HEK293 (cell line): ENCODE data around the gene CORO6.

Source experiments
- CTCF ChIA-PET: fragments of 350-600 bp; formaldehyde crosslinking; extraction: SDS; loops from one replicate; lab custom pipeline; 2021; ENCODE audit warnings: antibody characterized with exemption; lab: Yijun Ruan, JAX
- POLR2A ChIA-PET: fragments of 300-600 bp; formaldehyde crosslinking; extraction: SDS; loops from one replicate; lab custom pipeline; 2020; ENCODE audit warnings: antibody characterized with exemption, inconsistent platforms; lab: Yijun Ruan, JAX
- H3K27ac ChIP-seq: fragments of 200-500 bp; sonication (Bioruptor generic); 2 replicates; pipeline ENCODE4 v1.5.1; 2014; ENCODE audit warnings: low read depth, low read length, control low read depth, inconsistent platforms; ENCODE audit errors: extremely low read depth
- H3K36me3 ChIP-seq, 2 experiments: fragments of 200-500 bp in 1 of 2; sonication (Bioruptor generic) in 1 of 2; 1 replicate in 1 of 2; 2 replicates in 1 of 2; pipeline ENCODE4 v1.5.1; 2014 to 2017; ENCODE audit warnings: inconsistent platforms in 2 of 2, low read length in 2 of 2; ENCODE audit not compliant: control insufficient read depth in 2 of 2, insufficient read depth in 1 of 2
- H3K4me1 ChIP-seq: fragments of 200-500 bp; sonication (Bioruptor generic); 2 replicates; pipeline ENCODE4 v1.5.1; 2014; ENCODE audit warnings: mild to moderate bottlenecking, low read length, inconsistent platforms; ENCODE audit not compliant: control insufficient read depth, insufficient read depth
- H3K4me3 ChIP-seq: 2 replicates; pipeline ENCODE4 v1.5.1; 2011; ENCODE audit warnings: low read depth, mild to moderate bottlenecking, control low read depth, low read length, moderate library complexity
- H3K9me3 ChIP-seq: fragments of 200-500 bp; sonication (Bioruptor generic); 2 replicates; pipeline ENCODE4 v1.5.1; 2014; ENCODE audit warnings: low read depth, low read length, inconsistent platforms; ENCODE audit not compliant: control insufficient read depth, insufficient read depth
- ATF2 ChIP-seq: fragments of 450-650 bp; formaldehyde crosslinking; IDR thresholded peaks from 2 replicates; pipeline ENCODE4 v1.5.1; 2016; ENCODE audit warnings: missing biosample characterization, missing genetic modification characterization, low read depth
- EGR2 ChIP-seq: fragments of 450-650 bp; formaldehyde crosslinking; IDR thresholded peaks from 2 replicates; pipeline ENCODE4 v1.5.1; 2016; ENCODE audit warnings: low read depth, missing biosample characterization, missing genetic modification characterization
- GLI2 ChIP-seq: fragments of 450-650 bp; formaldehyde crosslinking; IDR thresholded peaks from 2 replicates; pipeline ENCODE4; 2017; ENCODE audit warnings: missing biosample characterization, missing genetic modification characterization, low read depth, borderline replicate concordance
- KLF16 ChIP-seq: fragments of 450-650 bp; formaldehyde crosslinking; IDR thresholded peaks from 2 replicates; pipeline ENCODE4 v1.5.1; 2017; ENCODE audit warnings: missing biosample characterization, missing genetic modification characterization
- MZF1 ChIP-seq: fragments of 450-650 bp; formaldehyde crosslinking; IDR thresholded peaks from 2 replicates; pipeline ENCODE4 v1.5.1; 2017; ENCODE audit warnings: missing biosample characterization, missing genetic modification characterization, borderline replicate concordance
- PRDM1 ChIP-seq: fragments of 450-650 bp; formaldehyde crosslinking; IDR thresholded peaks from 2 replicates; pipeline ENCODE4; 2016; ENCODE audit warnings: missing biosample characterization, missing genetic modification characterization
- SCRT1 ChIP-seq: fragments of 450-650 bp; formaldehyde crosslinking; IDR thresholded peaks from 2 replicates; pipeline ENCODE4 v1.5.1; 2016; ENCODE audit warnings: missing biosample characterization, missing genetic modification characterization, borderline replicate concordance
- SCRT2 ChIP-seq: fragments of 450-650 bp; formaldehyde crosslinking; IDR thresholded peaks from 2 replicates; pipeline ENCODE4 v1.5.1; 2016; ENCODE audit warnings: missing biosample characterization, missing genetic modification characterization
- ZBTB17 ChIP-seq: fragments of 450-650 bp; formaldehyde crosslinking; IDR thresholded peaks from 2 replicates; pipeline ENCODE4 v1.5.1; 2016; ENCODE audit warnings: missing biosample characterization, missing genetic modification characterization
- ZFHX2 ChIP-seq: fragments of 450-650 bp; formaldehyde crosslinking; conservative IDR thresholded peaks from 2 replicates; pipeline ENCODE4 v1.5.1; 2016; ENCODE audit warnings: missing biosample characterization, missing genetic modification characterization
- ZFP69B ChIP-seq: fragments of 450-650 bp; formaldehyde crosslinking; IDR thresholded peaks from 2 replicates; pipeline ENCODE4 v1.5.1; 2016; ENCODE audit warnings: missing biosample characterization, missing genetic modification characterization
- ZNF175 ChIP-seq: fragments of 450-650 bp; formaldehyde crosslinking; IDR thresholded peaks from 2 replicates; pipeline ENCODE4 v1.5.1; 2016; ENCODE audit warnings: missing biosample characterization, missing genetic modification characterization
- ZNF341 ChIP-seq: fragments of 450-650 bp; formaldehyde crosslinking; IDR thresholded peaks from 2 replicates; pipeline ENCODE4; 2016; ENCODE audit warnings: low read depth, missing biosample characterization, missing genetic modification characterization
- ZNF501 ChIP-seq: fragments of 450-650 bp; formaldehyde crosslinking; IDR thresholded peaks from 2 replicates; pipeline ENCODE4 v1.5.1; 2016; ENCODE audit warnings: missing biosample characterization, missing genetic modification characterization
- ZNF560 ChIP-seq: fragments of 450-650 bp; formaldehyde crosslinking; IDR thresholded peaks from 2 replicates; pipeline ENCODE4 v1.5.1; 2017; ENCODE audit warnings: missing biosample characterization, missing genetic modification characterization, borderline replicate concordance
- ZNF629 ChIP-seq: fragments of 450-650 bp; formaldehyde crosslinking; IDR thresholded peaks from 2 replicates; pipeline ENCODE4 v1.5.1; 2017; ENCODE audit warnings: missing biosample characterization, missing genetic modification characterization
- ZNF660 ChIP-seq: fragments of 450-650 bp; IDR thresholded peaks from 2 replicates; pipeline ENCODE4 v1.5.1; 2018; ENCODE audit warnings: missing biosample characterization, mild to moderate bottlenecking, missing genetic modification characterization
- ZNF677 ChIP-seq: fragments of 450-650 bp; IDR thresholded peaks from 2 replicates; pipeline ENCODE4 v1.5.0; 2018; ENCODE audit warnings: missing biosample characterization, mild to moderate bottlenecking, missing genetic modification characterization, moderate library complexity
- TF ChIP-seq, protein P1 (sequence below): fragments of 450-650 bp; formaldehyde crosslinking; IDR thresholded peaks from 2 replicates; pipeline ENCODE4 v1.5.1; 2016; ENCODE audit warnings: missing biosample characterization, missing genetic modification characterization

CORO6 gene

GRCh38 chr17:29578626-29579485 is 43.9 kb downstream of the CORO6 start:
- Histone ChIP-seq H3K36me3 (peaks cover 11 to 99% of the 10 kb centered on the region in 2 experiments; a peak in 2 of 3 replicates), H3K4me1 (no peaks in the 10 kb centered on the region), H3K4me3 (no peak overlapping the region), H3K27ac (no peak overlapping the region), H3K9me3 (no peaks in the 10 kb centered on the region)
- CTCF ChIA-PET, result interaction anchor here (0.6 to 5.9 kb wide), 10 partner anchors 9 to 760 kb away, joined by 3 to 74 read pairs (median 6); partner anchors contain the start of genes ANKRD13B and TP53I13
- TF ChIP-seq ATF2 (tag by site-specific recombination) (no peak), SCRT2 (peak; percentile 92), SCRT1 (tag by site-specific recombination) (peak; percentile 77), ZNF560 (no peak)
- TF ChIP-seq, protein P1, sequence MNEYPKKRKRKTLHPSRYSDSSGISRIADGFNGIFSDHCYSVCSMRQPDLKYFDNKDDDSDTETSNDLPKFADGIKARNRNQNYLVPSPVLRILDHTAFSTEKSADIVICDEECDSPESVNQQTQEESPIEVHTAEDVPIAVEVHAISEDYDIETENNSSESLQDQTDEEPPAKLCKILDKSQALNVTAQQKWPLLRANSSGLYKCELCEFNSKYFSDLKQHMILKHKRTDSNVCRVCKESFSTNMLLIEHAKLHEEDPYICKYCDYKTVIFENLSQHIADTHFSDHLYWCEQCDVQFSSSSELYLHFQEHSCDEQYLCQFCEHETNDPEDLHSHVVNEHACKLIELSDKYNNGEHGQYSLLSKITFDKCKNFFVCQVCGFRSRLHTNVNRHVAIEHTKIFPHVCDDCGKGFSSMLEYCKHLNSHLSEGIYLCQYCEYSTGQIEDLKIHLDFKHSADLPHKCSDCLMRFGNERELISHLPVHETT, result no peak
- POLR2A ChIA-PET, result no interaction called here

- no peak overlapping the region for H3K27ac ChIP-seq
- no peaks in the 10 kb centered on the region for H3K4me1 ChIP-seq
- H3K4me3 ChIP-seq, result no peak overlapping the region
- POLR2A ChIA-PET, result interaction anchor here (1.0 to 1.4 kb wide), 4 partner anchors 10 to 283 kb away, joined by 3 to 5 read pairs (median 4); partner anchors contain the start of genes ABHD15 and NUFIP2
- peaks cover 14 to 95% of the 10 kb centered on the region in 2 experiments for H3K36me3 ChIP-seq
- no peaks in the 10 kb centered on the region for H3K9me3 ChIP-seq
- TF ChIP-seq SCRT1 (tag by site-specific recombination) (no peak), KLF16 (no peak), ZNF341 (peak; percentile 76), GLI2 (tag by site-specific recombination) (no peak), ZNF629 (tag by site-specific recombination) (no peak), MZF1 (no peak), ZNF677 (tag by site-specific recombination) (no peak), ZFP69B (tag by site-specific recombination) (no peak), PRDM1 (tag by site-specific recombination) (no peak), ZNF660 (tag by site-specific recombination) (no peak), ZFHX2 (tag by site-specific recombination) (peak; percentile 30; the same call in 1 of the 2 replicates), ZNF175 (tag by site-specific recombination) (no peak)
- CTCF ChIA-PET, result interaction anchor here (0.6 to 5.9 kb wide), 2 partner anchors 15 to 290 kb away, joined by 3 to 74 read pairs; partner anchors contain the start of gene ANKRD13B
Observed at GRCh38 chr17:29577385-29578211, 45.1 kb downstream of the CORO6 start.

DNA sequence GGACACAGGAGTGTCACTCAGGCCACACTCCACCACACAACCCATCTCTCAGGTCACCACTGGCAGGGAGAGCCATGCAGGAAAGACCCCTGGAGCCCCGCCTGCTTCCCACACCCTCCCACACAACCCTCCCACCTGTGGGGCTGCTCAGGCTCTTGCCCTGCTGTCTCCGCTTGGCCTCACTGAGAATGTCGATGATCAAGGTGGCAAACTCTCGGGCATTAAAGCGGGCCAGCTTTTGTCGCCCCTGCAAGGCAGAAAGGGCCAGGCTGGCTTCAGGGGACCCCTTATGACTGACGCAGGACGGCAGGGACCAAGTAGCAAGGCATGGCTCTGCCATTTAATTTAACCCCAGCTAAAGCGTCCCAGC is 45.7 kb downstream of the CORO6 start:
- H3K27ac ChIP-seq, result no peak overlapping the region
- H3K4me1 ChIP-seq, result no peaks in the 10 kb centered on the region
- peaks cover 14 to 94% of the 10 kb centered on the region in 2 experiments for H3K36me3 ChIP-seq
- POLR2A ChIA-PET, result interaction anchor here (1.0 to 1.4 kb wide), 4 partner anchors 10 to 283 kb away, joined by 3 to 5 read pairs (median 4); partner anchors contain the start of genes ABHD15 and NUFIP2
- H3K9me3 ChIP-seq, result no peaks in the 10 kb centered on the region
- TF ChIP-seq EGR2 (tag by site-specific recombination) (peak; percentile 64), ZNF501 (tag by site-specific recombination) (no peak), SCRT2 (peak; percentile 29; the same call in 1 of the 2 replicates), ZBTB17 (tag by site-specific recombination) (no peak), ZFHX2 (tag by site-specific recombination) (peak; percentile 74)
- no peak overlapping the region for H3K4me3 ChIP-seq
- CTCF ChIA-PET, result interaction anchor here (0.5 to 1.3 kb wide), 2 partner anchors 207 to 506 kb away, joined by 3 to 4 read pairs; no protein-coding TSS in a partner anchor
